HG02571 (cell line): ENCODE measurements around the gene TRIAP1.

ENCODE experiments used
- ATAC-seq: cut with Tn5 transposase; IDR thresholded peaks from one replicate; pipeline ENCODE4 v1.9.1; 2021; ENCODE audit warnings: mild to moderate bottlenecking, moderate library complexity; ENCODE audit not compliant: unreplicated experiment

Gene TRIAP1

GRCh38 chr12:120432772-120433525, 13.2 kb downstream of the TRIAP1 start:
- no peak for ATAC-seq

DNA sequence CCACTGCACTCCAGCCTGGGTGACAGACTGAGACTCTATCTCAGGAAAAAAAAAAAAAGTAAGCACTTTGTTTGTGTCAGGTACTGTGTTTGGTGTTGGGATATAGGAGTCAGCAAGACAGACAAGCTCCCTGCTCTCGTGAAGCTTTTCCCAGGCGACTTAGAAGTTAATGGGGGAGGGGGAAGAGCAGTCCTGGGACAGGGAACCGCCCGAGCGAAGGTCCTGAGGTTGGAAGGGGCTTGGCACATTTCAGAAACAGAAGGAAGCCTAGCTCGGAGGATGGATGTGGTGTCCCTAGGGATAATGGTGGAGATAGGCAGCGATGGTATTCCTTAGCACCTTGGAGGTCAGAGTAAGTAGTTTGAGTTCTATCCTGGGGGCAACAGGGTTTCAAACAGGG, 16.8 kb downstream of the TRIAP1 start:
- ATAC-seq: no peak

- no peak for ATAC-seq
Observed at GRCh38 chr12:120428597-120429229, 17.5 kb downstream of the TRIAP1 start.

GRCh38 chr12:120425797-120426196, 20.4 kb downstream of the TRIAP1 start:
- ATAC-seq: no peak

DNA sequence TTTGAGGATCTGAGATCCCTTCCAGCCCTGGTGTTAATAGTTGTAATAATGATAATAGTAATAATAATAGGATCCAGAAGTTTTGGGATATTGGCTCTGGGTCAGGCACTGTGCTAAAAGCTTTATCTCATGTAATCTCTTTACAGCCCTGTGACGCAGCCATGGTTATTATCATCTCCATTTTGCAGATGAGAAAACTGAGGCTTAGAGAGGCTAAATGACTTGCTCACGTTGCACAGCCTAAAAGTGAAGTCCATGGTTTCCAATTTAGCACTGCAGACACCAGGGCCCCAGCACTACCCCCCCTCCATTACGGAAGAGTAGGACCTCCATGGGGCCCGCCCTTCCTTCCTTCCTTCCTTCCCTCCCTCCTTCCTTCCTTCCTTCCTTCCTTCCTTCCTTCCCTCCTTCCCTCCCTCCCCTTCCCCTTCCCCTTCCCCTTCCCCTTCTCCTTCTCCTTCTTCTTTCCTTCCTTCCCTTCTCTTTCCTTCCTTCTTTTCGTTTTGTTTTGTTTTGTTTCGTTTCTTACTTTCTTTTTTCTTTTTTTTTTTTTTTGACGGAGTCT, 23.2 kb downstream of the TRIAP1 start:
- ATAC-seq: no peak

DNA sequence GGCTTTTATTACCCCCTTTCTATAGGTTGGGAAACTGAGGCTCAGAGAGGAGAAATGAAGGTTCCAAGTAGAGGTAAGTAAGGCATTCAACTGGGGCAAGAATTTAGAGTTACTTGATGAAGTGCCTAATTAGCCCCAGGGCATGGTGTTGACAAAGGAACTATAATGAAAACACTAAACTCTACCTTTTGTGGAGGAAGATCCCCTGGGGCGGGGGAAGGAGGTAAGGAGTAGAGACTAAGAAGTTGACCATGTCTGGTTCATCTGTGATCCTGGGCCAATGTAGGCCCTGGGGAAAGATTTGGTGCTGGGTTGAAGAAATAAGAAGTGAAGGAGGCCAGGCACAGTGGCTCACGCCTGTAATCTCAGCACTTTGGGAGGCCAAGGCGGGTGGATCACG, 24.5 kb downstream of the TRIAP1 start:
- no peak for ATAC-seq

DNA sequence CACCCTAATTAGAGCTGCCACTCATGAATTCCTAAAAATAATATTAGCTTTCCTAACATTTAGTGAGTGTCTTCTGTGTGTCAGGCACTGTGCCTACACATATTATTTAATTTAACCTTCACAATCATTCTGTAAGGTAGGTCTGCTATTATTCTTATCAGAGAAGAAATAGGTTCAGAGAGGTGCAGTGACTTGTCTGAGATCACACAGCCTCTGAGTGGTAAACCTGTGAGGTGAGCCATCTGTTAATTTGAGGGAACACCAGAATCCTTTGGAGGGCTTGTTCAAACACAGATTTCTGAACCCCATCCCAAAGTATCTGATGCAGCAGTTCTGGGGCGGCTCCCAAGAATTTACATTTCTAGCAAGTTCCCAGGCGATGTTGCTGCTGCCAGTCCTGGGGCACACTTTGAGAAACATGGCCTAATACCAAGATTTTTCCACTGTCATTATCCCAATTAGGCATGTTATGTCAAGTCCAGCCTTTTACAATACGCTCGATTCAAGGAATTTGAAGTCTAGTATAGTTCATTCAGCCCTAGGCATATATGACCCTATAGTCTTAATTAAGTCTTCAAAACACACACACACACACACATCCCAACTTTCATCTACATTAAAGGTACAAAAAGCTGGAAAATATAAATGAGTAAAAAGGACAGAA, 28.1 kb downstream of the TRIAP1 start:
- ATAC-seq: no peak

GRCh38 chr12:120416490-120417216, 29.5 kb downstream of the TRIAP1 start:
- ATAC-seq: no peak

DNA sequence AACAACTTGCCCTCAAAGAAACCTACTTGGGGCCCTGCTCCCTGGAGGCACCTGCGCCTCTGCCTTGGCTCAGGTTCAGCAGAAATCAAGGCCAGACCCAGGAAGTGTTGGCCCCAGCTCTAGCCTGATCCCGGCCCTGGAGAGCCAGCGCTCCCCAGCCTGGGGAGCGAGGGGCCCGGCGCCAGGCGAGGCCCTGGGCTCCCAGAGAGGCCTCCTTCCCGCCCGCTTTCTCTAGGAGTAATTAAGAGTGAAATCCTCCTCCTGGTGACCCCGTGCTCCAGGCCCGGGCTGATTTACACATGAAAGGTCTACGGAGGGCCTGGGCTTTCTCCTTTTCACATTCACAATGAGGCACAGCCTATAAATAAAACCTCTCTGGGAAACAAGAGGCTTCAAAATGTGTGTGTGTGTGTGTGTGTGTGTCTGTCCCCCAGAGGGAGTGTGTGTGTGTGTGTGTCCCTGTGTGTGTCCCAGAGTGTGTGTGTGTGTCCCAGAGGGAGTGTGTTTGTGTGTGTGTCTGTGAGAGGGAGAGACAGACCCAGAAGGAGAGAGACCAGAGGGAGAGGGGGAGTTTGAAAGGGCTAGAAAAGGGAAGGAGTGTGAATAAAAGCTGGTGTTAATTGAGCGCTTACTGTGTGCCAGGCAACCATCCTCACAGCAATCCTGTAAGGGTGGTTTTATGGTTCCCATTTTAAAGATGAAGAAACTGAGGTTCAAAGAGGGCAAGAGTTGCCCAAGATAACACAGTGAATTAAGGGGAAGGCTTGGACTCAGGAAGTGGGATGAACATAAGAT, 32.1 kb downstream of the TRIAP1 start:
- no peak for ATAC-seq

DNA sequence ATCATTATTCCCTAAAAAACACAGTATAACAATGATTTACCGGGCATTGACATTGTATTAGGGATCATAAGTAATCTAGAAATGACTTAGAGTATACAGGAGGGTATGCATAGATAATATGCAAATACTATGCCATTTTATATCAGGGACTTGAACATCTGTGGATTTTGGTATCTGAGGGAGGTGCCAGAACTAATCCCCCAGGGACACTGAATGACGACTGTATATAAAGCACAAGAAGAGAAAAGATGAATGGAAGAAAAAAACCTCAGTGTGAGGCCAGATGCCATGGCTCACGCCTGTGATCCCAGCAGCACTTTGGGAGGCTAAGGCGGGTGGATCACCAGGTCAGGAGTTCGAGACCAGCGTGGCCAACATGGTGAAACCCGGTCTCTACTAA, 33.8 kb downstream of the TRIAP1 start:
- no peak for ATAC-seq

DNA sequence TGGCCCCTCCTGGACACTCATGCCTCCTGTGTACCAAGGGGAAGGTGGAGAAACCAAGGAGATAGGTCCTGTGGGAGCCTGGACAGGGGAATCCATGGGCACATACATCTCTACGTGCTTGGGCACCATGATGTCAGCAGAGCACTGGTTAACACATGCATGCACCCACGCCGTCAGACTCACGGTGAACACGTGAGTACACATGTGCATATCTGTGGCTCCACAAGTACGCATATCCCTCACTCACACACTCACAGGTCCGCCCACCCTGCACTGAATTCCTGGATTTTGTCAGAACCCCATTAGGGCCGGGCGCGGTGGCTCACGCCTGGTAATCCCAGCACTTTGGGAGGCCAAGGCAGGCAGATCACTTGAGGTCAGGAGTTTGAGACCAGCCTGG, 37.4 kb downstream of the TRIAP1 start:
- ATAC-seq: no peak

DNA sequence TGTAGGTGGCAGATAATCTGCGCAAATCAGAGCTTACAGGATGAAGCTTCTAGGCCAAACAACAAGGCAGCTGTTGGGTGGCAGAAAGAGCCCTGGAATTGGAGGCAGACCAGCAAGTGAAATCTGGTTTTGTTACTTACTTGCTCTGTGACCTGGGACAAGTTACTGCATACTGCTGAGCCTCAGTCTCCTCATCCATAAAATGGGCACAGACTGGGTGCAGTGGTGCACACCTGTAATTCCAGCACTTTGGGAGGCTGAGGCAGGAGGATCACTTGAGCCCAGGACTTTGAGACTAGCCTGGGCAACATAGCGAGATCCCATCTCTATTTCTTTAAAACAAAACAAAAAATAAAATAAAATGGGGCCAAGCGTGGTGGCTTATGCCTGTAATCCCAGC, 39.6 kb downstream of the TRIAP1 start:
- ATAC-seq: no peak

- no peak for ATAC-seq
Observed at GRCh38 chr12:120406069-120406468, 40.1 kb downstream of the TRIAP1 start.

DNA sequence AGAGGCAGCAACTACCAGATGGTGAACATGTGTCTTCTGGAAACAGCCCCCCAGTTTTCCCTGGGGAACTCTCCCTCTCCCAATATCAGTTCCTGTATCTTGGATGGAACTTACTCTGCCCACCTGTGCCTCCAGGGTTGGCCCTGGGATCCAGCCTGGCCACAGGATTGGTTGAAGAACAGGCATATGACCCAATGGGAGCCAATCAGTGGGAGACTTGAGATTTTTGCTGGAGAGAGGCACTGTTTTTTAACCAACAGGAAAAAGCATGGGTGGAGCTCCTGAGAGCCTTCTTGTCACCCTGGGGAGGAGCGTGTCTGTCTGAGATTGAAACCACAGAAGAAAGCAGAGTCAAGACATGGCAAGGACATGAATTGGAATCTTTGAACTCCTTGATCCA, 41.9 kb downstream of the TRIAP1 start:
- ATAC-seq: no peak

- ATAC-seq: no peak
Observed at GRCh38 chr12:120403869-120404268, 42.3 kb downstream of the TRIAP1 start.

GRCh38 chr12:120402217-120402616, 44.0 kb downstream of the TRIAP1 start:
- no peak for ATAC-seq

DNA sequence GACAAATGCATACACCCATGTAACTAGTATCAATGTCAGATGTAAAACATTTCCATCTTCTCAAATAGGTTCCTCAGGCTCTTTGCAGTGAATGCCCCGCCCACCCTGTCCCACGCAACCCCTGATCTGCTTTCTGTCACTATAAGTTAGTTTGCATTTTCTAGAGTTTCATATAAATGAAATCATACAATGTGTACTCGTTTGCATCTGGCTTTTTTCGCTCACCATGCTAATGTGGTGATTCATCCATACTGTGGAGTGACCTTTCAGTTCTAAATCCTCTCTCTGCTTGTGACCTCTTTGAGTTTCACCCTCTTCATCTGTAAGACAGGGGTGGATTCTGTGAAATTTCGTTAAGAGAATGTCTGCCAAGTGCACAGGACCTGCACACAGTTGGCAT, 46.7 kb downstream of the TRIAP1 start:
- no peak for ATAC-seq

GRCh38 chr12:120397824-120398540, 48.2 kb downstream of the TRIAP1 start:
- no peak for ATAC-seq

DNA sequence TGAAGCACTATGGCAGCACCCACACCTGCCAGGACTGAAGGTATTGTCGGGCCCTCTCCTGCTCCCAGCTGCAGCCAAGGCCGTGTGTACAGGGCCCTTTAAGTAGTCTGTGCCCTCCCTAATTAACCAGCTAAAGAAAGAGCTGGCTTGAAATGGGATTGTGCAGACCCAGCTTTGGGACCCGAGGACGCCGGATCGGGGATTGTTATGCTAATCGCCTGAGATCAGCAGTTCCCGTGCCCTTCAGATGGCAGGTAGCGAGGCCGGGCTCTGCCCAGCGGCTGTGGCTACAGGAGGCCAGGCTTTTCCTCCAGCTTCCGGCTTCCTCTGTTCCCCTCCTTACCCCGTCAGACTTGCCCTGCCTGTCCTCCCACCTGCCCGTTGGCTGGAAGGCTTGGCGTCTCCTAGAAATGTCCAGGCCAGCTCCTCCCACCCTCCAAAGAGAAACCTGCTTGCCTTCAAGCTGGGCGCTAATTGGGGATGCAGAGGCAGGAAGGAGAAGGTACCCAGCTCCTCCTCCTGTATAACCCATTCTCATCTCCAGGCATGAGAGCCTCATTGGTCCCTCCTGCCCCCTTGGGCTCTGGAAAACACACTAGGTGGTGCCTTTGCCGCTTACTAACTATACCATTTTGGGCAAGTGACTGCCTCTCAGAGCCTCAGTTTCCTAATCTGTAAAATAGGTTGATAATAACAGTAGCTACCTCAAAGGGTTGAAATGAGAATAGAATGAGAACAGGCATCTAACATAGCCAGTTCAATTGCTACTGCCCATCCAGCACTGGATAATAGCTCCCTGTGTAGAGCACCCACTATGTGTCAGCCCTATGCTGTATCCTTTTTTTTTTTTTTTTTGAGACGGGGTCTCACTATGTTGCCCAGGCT, 51.5 kb downstream of the TRIAP1 start:
- ATAC-seq: no peak
